Uterus (tissue), 2 donors: ENCODE measurements around the gene SEMA3D.

ENCODE experiments used
- POLR2A ChIP-seq, 2 donors: fragments of 450-650 bp; IDR thresholded peaks; one replicate each; pipeline ENCODE4 v1.6.1; 2016; ENCODE audit warnings: antibody characterized with exemption in 2 of 2, mild to moderate bottlenecking in 1 of 2, moderate library complexity in 1 of 2
- TF ChIP-seq, protein P1 (sequence below), 4 experiments: fragments of 200-600 bp in 2 of 4; fragments of 450-650 bp in 2 of 4; sonication (generic) in 2 of 4; IDR thresholded peaks; one replicate each; pipeline ENCODE4 v1.5.1; 2016 to 2019; ENCODE audit warnings: antibody characterized with exemption in 4 of 4, mild to moderate bottlenecking in 2 of 4, moderate library complexity in 1 of 4

DNA sequence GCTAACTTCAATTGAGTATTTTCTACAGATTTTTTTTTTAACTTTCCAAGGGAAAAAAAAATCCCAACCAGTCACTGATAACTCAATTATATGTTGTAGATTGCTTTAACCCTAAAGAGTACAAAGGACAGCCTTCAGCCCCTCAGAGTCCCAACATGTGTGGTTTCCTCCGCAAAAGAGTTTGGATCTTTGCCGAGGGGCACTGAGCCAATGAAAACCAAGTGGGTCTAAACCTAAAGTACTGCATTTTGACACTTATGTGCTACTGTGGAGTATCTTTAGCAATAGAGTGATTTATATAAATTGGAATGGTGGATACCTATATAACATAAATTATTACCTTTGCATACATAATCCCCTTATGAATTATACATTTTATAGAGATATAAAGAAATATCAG lies 91.5 kb downstream of the SEMA3D start:
- no peak for TF ChIP-seq POLR2A (IDR thresholded peaks at IDR 0.05)
- TF ChIP-seq, protein P1, sequence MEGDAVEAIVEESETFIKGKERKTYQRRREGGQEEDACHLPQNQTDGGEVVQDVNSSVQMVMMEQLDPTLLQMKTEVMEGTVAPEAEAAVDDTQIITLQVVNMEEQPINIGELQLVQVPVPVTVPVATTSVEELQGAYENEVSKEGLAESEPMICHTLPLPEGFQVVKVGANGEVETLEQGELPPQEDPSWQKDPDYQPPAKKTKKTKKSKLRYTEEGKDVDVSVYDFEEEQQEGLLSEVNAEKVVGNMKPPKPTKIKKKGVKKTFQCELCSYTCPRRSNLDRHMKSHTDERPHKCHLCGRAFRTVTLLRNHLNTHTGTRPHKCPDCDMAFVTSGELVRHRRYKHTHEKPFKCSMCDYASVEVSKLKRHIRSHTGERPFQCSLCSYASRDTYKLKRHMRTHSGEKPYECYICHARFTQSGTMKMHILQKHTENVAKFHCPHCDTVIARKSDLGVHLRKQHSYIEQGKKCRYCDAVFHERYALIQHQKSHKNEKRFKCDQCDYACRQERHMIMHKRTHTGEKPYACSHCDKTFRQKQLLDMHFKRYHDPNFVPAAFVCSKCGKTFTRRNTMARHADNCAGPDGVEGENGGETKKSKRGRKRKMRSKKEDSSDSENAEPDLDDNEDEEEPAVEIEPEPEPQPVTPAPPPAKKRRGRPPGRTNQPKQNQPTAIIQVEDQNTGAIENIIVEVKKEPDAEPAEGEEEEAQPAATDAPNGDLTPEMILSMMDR (IDR thresholded peaks at IDR 0.05) = no peak
